ENCODE measurements around the gene XAB2.

GRCh38 chr19:7570761-7571160 is 58.6 kb downstream of the XAB2 start:
- TF ChIP-seq CTCF (IDR thresholded peaks at IDR 0.05): no peak
- no peak for TF ChIP-seq POLR2A (IDR thresholded peaks at IDR 0.05)

Data from thyroid gland (tissue), 4 donors.